GM13977 (cell line): Measurements from ENCODE around the gene MAPRE3.
A peak's percentile ranks its signal among the peaks of the same experiment; 100 is the strongest.

Experiments
- DNase-seq: peaks from one replicate; pipeline ENCODE4 v3.0.0; 2012; ENCODE audit warnings: low spot score
- CTCF ChIP-seq: IDR thresholded peaks from 2 replicates; pipeline ENCODE4 v1.5.1; 2012; ENCODE audit warnings: mild to moderate bottlenecking, control low read depth; ENCODE audit not compliant: insufficient read depth; ENCODE audit errors: extremely low read depth, missing control alignments
- in situ Hi-C: fragments of 300-500 bp; cut with MboI; formaldehyde crosslinking; loops from one replicate; pipeline ENCODE4 v1.12.0; 2022; ENCODE audit warnings: low sequenced_read_pairs, low pct_unique_long_range_greater_than_20kb, mixed read lengths, inconsistent platforms; ENCODE audit not compliant: unreplicated experiment

The MAPRE3 gene

GRCh38 chr2:27025861-27026851, 55.7 kb downstream of the MAPRE3 start:
- no peak for DNase-seq
- no peak for TF ChIP-seq CTCF
- in situ Hi-C loops, result no loop called here

GRCh38 chr2:27027211-27027651, 56.8 kb downstream of the MAPRE3 start:
- TF ChIP-seq CTCF, result no peak
- DNase-seq, result no peak
- in situ Hi-C loops, result no loop called here

GRCh38 chr2:27029051-27029450, 58.6 kb downstream of the MAPRE3 start:
- in situ Hi-C loops, result no loop called here
- no peak for DNase-seq
- no peak for TF ChIP-seq CTCF

GRCh38 chr2:27032495-27033252, 62.2 kb downstream of the MAPRE3 start, which contains the start of gene TMEM214:
Gene TMEM214 (plus strand): TSS chr2:27032965. CDS start chr2:27033016, 51 bp downstream.
- TF ChIP-seq CTCF, result no peak
- peak; percentile 96 for DNase-seq
- in situ Hi-C loops, result no loop called here

GRCh38 chr2:27033253-27033852, 62.9 kb downstream of the MAPRE3 start:
- no peak for TF ChIP-seq CTCF

GRCh38 chr2:27038012-27038411, 67.6 kb downstream of the MAPRE3 start:
- DNase-seq, result no peak
- in situ Hi-C loops, result no loop called here
- no peak for TF ChIP-seq CTCF

More at GRCh38 chr2:27033253-27033852, 62.9 kb downstream of the MAPRE3 start:
- no peak for DNase-seq
- in situ Hi-C loops, result no loop called here
